ENCODE results near the gene SGMS2.

SGMS2 gene

GRCh38 chr4:107824350-107825071, at the start of gene SGMS2:
Gene SGMS2, plus strand, starts transcription at chr4:107824932. Its CDS starts 70,622 bp downstream, at chr4:107895554.
- DNase-seq, result peak; percentile 93
- in situ Hi-C loops (cut with HindIII; ENCODE audit: low pct_ligation_motif_present, low pct_unique_long_range_greater_than_20kb, low sequenced_read_pairs), result no loop called here

GRCh38 chr4:107777890-107778289, 46.8 kb upstream of the SGMS2 start:
- in situ Hi-C loops (cut with HindIII; ENCODE audit: low pct_ligation_motif_present, low pct_unique_long_range_greater_than_20kb, low sequenced_read_pairs), result no loop called here
- DNase-seq, result no peak

DNA sequence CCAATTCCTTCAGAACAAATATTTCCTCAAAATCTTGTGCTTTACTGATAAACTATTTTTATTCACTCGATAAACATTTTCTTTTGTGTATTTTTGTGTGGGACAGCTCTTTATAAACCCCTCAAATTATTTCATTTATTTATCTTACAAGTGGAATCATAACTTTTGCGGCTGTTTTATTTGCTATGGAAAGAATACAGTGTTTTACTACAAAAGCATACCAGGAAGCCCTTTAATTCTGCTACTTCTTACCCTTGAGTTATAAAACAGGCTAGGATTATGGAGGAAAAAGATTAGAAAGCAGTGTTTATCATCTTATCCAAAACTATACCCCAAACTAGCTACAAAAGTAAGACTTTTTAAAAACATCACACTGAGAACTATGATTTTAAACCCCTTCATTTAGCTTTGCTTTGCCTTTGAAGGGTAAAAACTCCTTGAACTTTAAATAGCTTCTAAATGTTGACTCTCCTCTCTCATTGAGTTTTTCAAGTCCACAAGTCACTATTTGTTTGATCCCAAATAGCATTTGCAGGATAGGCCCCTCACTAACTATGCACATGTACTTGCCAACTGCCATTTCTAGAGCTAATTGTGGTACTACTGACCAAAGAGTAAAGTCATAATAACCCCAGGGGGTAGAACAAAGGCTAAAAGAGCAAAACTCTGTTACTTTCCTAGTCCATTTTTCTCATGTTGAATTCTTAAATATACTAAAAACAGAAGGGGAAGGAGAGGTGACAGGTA, 45.8 kb upstream of the SGMS2 start:
- in situ Hi-C loops (cut with HindIII; ENCODE audit: low pct_ligation_motif_present, low pct_unique_long_range_greater_than_20kb, low sequenced_read_pairs), result no loop called here
- no peak for DNase-seq

GRCh38 chr4:107780665-107781064, 44.1 kb upstream of the SGMS2 start:
- in situ Hi-C loops (cut with HindIII; ENCODE audit: low pct_ligation_motif_present, low pct_unique_long_range_greater_than_20kb, low sequenced_read_pairs), result no loop called here
- DNase-seq, result peak; percentile 31

GRCh38 chr4:107791902-107792301, 32.8 kb upstream of the SGMS2 start:
- in situ Hi-C loops (cut with HindIII; ENCODE audit: low pct_ligation_motif_present, low pct_unique_long_range_greater_than_20kb, low sequenced_read_pairs), result no loop called here
- DNase-seq, result no peak

DNA sequence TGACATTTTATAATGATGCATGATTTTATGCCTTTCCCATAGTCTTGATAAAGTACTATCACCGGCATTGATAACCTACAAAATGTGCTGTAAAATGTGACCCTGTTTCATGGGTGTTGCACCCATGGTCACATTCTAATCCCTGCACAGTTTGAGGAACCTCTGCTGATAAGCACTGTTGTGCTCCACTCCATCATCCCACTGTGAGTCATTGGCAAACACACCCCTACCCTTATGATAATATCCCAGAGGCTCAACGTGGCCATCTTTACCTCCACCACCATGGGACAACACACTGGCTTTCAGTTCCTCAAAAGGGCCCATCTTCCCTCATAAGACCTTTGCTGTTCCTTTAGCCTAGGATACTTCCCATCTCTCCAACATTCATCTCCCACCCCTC, 32.0 kb upstream of the SGMS2 start:
- in situ Hi-C loops (cut with HindIII; ENCODE audit: low pct_ligation_motif_present, low pct_unique_long_range_greater_than_20kb, low sequenced_read_pairs), result no loop called here

GRCh38 chr4:107793996-107794395, 30.7 kb upstream of the SGMS2 start:
- in situ Hi-C loops (cut with HindIII; ENCODE audit: low pct_ligation_motif_present, low pct_unique_long_range_greater_than_20kb, low sequenced_read_pairs), result no loop called here
- no peak for DNase-seq

More for the DNA sequence above, 32.0 kb upstream of the SGMS2 start:
- DNase-seq, result no peak

GRCh38 chr4:107799669-107800450, 24.9 kb upstream of the SGMS2 start:
- in situ Hi-C loops (cut with HindIII; ENCODE audit: low pct_ligation_motif_present, low pct_unique_long_range_greater_than_20kb, low sequenced_read_pairs), result no loop called here
- no peak for DNase-seq

GRCh38 chr4:107800706-107801105, 24.0 kb upstream of the SGMS2 start:
- no peak for DNase-seq
- in situ Hi-C loops (cut with HindIII; ENCODE audit: low pct_ligation_motif_present, low pct_unique_long_range_greater_than_20kb, low sequenced_read_pairs), result no loop called here

- in situ Hi-C loops (cut with HindIII; ENCODE audit: low pct_ligation_motif_present, low pct_unique_long_range_greater_than_20kb, low sequenced_read_pairs), result no loop called here
Measured at GRCh38 chr4:107801766-107802211, 22.9 kb upstream of the SGMS2 start.

GRCh38 chr4:107804956-107805355, 19.8 kb upstream of the SGMS2 start:
- in situ Hi-C loops (cut with HindIII; ENCODE audit: low pct_ligation_motif_present, low pct_unique_long_range_greater_than_20kb, low sequenced_read_pairs), result no loop called here
- no peak for DNase-seq

More at GRCh38 chr4:107801766-107802211, 22.9 kb upstream of the SGMS2 start:
- DNase-seq, result peak; percentile 44

DNA sequence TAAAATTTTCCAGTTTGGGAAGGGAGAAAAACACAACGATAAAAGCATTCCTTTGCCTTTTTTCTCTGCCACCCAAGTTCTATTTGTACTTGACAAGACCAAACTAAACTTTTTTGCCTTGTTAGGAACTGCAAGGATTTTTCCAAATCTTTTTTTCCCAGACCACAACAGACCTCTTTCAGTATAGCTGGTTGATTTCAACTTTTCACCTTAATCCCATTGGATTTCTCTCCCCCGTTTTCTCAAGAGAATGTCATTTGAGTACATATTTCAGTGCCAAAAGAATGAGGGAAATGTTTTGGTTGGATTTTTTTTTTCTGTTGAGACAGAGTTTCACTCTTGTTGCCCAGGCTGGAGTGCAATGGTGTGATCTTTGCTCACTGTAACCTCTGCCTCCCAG, 18.5 kb upstream of the SGMS2 start:
- in situ Hi-C loops (cut with HindIII; ENCODE audit: low pct_ligation_motif_present, low pct_unique_long_range_greater_than_20kb, low sequenced_read_pairs), result no loop called here

DNA sequence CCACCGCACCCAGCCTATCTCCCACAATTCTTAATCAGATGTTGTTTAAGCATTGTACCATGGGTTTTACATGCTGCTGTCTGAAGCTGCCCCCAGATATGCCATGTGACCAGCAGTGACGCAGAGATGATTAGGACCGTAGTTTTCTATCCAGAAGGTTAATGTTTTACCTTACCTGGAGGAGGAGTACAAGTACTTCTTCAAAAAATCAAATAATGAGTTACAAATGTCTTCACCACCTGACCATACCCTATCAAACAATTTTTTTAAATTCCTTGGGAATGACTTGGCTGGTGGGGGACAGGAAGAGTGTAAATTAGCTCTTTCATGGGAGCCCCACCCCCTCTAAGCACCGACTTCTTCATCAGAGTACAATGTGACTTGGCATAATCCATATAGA, 16.2 kb upstream of the SGMS2 start:
- in situ Hi-C loops (cut with HindIII; ENCODE audit: low pct_ligation_motif_present, low pct_unique_long_range_greater_than_20kb, low sequenced_read_pairs), result no loop called here
- no peak for DNase-seq

More for the DNA sequence above, 18.5 kb upstream of the SGMS2 start:
- DNase-seq, result no peak

DNA sequence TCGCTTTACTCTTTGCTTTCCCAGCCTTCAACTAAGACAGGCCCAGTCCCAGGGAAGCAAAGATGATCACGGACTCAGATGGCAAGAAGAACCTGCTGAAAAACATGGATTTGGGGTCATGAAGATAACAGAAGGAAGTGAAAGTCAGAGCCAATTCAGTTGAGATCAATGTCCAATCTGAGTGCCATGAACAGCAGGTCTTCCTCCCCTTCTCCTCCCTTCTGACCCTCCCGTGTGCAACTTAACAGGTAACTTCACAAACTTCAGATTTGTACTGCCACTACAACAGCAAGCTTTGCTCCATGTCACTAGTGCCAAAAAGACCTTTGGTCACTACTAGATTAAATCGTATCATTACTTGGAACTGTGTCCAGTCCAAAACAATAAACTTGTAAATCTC, 15.5 kb upstream of the SGMS2 start:
- DNase-seq, result no peak
- in situ Hi-C loops (cut with HindIII; ENCODE audit: low pct_ligation_motif_present, low pct_unique_long_range_greater_than_20kb, low sequenced_read_pairs), result no loop called here

DNA sequence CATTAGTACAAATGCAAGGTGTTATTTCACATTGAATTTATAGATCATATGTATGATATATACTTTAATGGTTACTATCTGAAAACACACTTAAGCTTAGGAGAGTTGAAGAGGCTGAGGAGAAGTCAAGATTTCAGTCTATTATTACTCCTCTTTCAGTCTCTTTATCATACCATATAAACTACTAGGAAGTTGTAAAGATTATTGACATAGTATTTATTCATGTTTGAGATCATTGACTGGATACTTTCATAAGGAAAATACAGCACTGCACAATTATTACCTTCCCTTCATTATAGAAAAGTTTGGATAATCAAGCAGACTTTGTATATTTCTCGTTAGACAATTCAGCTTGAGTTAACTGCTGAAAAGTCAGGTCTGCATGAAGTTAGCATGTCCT, 10.0 kb upstream of the SGMS2 start:
- no peak for DNase-seq

GRCh38 chr4:107815158-107815557, 9.6 kb upstream of the SGMS2 start:
- in situ Hi-C loops (cut with HindIII; ENCODE audit: low pct_ligation_motif_present, low pct_unique_long_range_greater_than_20kb, low sequenced_read_pairs), result no loop called here
- DNase-seq, result no peak

More for the DNA sequence above, 10.0 kb upstream of the SGMS2 start:
- in situ Hi-C loops (cut with HindIII; ENCODE audit: low pct_ligation_motif_present, low pct_unique_long_range_greater_than_20kb, low sequenced_read_pairs), result no loop called here

DNA sequence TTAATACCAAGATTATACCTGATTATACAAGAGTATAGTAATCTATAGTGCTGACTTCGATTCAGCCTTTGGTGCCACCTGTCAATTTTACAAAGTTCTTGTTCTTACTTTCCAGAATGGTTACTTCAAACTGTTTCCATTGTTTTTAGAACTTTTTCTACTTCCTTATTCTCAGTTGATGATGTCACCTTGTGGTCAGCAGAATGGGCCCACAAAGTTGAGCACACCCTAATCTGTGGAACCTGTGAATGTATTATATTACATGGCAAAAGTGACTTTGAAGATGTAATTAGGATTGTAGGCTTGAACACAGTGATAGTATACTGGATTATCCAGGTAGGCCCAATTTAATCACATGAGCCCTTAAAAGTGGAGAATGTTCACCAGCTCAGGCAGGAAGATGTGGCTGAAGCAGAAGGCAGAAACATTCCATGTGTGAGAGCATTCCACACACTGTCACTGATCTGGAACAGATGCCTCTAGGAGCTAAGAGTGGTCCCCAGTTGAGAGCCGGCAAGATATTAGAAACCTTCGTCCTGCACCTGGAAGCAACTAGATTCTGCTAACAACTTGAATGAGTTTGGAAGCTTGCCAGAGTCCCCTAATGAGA, 6.3 kb upstream of the SGMS2 start:
- no peak for DNase-seq
- in situ Hi-C loops (cut with HindIII; ENCODE audit: low pct_ligation_motif_present, low pct_unique_long_range_greater_than_20kb, low sequenced_read_pairs), result no loop called here

DNA sequence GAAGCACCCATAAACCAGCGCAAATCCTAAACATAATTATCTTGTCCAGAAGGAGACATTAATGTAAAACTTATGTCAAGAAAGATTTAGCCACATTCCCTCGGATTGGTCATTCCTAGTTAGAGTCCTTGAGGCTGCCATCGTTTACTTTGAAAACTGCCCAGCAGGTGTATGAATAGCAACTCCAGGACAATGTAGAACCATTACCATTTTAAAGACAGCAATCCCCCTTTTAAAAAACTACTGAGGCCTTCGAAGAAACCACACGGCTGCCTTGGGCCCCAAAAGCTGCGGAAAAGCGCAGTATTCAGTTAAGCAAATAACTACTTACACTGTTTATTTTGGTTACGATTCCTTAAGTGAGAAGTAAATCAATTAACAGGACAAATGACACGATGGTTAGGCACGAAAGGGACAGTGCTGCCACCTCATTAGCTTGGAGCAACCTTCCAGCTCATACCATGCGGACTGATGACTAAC, 822 bp upstream of the SGMS2 start:
- in situ Hi-C loops (cut with HindIII; ENCODE audit: low pct_ligation_motif_present, low pct_unique_long_range_greater_than_20kb, low sequenced_read_pairs), result no loop called here
- no peak for DNase-seq
